Glomerular visceral epithelial cell (primary cell): ENCODE results near the gene TERC.
"Not testable (repeated sequence)": the region's sequence is repeated elsewhere in the genome, so short reads cannot be mapped to it uniquely, and the experiment has no call there.

ENCODE experiments used
- DNase-seq: peaks from one replicate; pipeline ENCODE4 v3.0.0-alpha.2; 2016; ENCODE audit errors: extremely low spot score

TERC gene

DNA sequence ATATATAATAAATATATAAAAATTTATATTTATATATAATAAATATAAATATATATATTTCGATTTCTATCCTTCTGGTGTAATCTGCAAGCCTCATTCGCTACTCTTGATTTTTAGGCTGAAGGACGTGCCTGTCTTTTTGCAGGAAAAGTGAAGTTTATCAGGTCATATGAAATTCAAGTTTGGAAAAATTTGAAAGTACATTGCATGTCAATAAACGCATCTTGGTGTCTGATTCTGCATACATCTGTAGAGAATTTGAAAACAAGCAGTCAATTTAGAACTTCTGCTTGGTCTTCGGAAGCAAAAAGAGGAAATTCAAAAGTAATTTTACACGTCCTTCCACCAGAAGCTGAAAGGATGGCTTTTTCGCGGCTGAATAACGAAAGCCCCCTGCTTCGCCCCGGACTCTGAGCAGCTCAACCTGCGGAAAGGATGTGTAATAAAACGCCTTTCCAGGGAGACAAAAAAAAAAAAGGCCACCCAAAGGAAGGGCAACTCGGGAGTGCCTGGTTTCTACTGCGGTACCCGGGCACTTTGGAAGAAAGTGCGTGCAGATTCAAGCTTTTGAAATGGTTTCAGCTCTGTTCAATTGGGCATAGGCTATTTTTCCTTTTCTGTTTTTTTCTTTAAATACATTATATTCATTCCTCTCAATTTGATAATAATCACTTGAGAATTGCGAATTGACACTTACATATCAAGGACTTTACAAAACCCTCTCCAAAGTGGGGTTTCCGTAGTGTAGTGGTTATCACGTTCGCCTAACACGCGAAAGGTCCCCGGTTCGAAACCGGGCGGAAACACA is 6.8 kb upstream of the TERC start:
- peak; percentile 84 for DNase-seq

GRCh38 chr3:169769287-169770181 is 4.7 kb upstream of the TERC start, which contains the start of gene ACTRT3:
ACTRT3 (minus strand) TSS chr3:169769561; CDS start chr3:169769520, 41 bp downstream.
- peak; percentile 57 for DNase-seq

- peak; percentile 28 for DNase-seq
Measured at GRCh38 chr3:169764312-169764881, 463 bp downstream of the TERC start.

DNA sequence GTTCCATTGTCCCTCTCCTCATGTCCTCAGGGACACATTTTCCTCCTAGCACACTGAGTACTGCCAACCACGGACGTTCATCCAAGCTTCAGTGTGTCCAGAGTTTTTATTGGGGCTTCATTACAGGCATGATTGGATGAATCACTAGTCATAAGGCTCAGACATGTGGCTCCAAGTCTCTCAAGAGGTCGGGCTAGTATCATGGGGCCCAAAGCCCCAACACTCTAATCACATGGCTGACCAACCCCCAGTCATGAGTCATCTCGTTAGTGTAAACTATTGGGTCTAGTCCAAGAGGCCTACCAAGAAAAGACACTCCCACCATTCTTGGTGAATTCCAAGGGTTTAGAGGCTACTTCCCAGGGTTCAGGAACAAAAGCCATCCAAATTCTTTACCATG is 4.4 kb downstream of the TERC start:
- no peak for DNase-seq

GRCh38 chr3:169759256-169759655 is 5.6 kb downstream of the TERC start:
- DNase-seq, result peak; percentile 63

DNA sequence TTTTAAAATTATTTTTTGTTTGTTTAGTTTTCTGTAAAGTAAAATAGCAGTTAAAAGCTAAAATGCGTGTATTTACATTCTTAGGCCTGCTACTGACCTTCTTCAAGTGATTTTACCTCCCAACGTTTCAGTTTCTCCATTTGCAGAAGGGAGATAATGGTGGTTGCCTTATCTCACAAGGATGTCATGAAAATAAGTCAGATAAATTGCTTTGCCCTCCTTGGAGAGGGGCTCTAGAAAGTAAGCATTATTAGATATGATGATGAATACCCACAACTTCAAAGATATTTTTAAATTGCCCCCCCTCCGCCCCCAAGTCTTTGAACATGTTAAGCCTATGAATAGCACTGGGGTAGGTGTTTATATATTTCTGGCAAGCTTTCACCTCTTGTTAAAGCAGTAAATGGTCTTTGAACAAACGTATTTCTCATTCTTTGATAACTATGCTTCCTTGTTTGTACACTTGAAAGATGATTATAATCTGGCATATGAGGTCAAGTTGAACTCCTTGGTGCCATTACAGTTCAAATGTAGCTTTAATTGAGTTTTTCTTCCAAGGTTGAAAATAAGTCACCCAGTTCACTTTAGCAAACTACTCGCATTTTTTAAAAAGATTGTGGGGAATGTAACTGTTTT is 6.4 kb downstream of the TERC start:
- no peak for DNase-seq

GRCh38 chr3:169755488-169755887 is 9.4 kb downstream of the TERC start:
- no peak for DNase-seq

- DNase-seq, result no peak
Measured at GRCh38 chr3:169754711-169755110, 10.1 kb downstream of the TERC start.

- DNase-seq, result no peak
Measured at GRCh38 chr3:169751875-169752274, 13.0 kb downstream of the TERC start.

GRCh38 chr3:169750665-169751064 is 14.2 kb downstream of the TERC start:
- DNase-seq, result no peak

DNA sequence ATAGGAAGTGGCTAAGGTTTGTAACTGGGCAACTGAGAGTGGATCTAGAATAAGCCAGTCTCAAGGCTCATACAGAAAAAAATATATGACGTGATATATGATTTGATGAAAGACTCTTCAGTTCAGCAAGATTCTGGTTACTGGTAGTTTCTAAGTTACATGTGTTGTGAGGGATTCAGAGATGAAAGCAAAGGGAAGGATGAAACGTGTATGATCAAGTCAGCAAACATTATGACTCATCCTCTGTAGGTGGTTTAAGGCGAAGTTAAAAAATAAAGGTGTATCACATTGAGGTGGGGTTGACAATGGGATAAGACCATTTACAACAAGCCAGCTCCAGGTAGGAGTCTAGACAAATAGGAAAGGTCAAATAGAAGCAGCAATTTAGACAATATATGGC is 16.2 kb downstream of the TERC start:
- no peak for DNase-seq

DNA sequence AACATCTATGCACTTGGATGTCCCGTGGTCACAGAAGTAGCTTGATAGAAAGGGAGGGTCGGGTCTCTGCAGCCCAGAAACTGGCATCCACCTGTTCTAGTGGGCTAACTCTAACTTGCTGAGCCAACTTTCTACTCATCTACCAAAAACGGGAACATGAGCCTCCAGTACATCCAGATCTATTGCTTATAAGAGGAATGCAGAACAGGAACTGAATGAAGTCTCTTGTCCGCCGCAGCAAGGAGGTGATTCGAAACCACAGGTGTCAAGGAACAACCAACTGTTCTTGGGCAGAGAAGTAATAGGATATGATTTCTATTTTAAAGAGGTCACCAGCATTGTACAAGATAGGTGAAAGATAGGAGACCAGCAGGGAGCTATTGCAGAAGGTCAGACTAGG is 17.9 kb downstream of the TERC start:
- no peak for DNase-seq

DNA sequence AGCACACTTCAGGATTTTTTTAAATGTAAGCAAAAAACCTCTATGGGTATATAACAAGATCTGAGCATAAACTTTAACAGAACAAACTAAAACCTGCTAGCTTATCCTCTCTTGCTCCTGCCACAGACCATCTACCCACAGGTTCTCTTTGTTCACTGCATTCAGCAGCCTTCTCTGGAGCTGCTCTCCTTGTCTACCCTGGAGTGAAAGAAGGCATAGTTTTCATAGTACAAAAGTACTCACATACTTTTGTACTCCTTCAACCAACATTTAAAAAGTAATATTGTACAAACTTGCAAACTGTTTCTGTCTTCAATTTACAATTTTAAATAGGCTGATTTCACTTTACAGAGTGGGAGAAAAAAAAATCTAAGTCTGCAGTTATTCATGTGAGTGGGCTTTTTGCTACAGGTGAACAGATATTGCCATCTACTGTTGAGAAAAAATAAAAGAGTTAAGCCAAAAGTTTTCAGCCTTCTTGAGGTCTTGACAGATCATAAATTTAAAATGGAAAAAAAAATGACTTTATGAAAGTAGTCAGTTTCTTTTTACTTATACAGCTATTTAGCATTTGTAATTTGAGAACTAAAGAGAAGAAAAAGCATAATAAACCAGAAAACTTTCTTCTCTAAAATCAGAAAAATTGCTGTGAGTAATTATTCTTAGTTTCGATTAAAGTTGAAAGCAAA is 20.4 kb downstream of the TERC start:
- no peak for DNase-seq

DNA sequence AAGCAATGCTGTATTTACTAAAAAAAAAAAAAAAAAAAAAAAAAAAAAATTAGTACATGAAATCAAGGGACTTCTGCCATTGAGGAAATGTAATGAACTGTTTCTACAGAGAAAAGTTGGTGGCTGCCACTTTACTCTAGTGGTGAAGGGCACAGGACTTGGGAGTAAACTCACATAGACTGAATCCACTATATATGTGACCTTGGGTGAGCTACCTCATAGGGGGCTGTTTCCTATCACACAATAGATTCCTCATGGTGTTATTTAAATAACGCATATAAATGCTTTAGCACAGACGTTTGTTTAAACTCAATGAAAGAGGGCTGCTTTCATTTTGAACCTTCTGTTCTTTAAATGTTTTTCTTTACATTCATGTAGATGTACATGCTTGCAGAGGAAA is 25.8 kb downstream of the TERC start:
- no peak for DNase-seq

- DNase-seq, result not testable (repeated sequence)
Measured at GRCh38 chr3:169731857-169732256, 33.0 kb downstream of the TERC start.

- no peak for DNase-seq
Measured at GRCh38 chr3:169722724-169723123, 42.1 kb downstream of the TERC start.

- not testable (repeated sequence) for DNase-seq
Measured at GRCh38 chr3:169718415-169718814, 46.4 kb downstream of the TERC start.
